SW 1271 (cell line): ENCODE measurements around the gene MPP4.

ENCODE experiments used
- DNase-seq, 2 experiments: peaks; one replicate each; lab custom pipeline; 2025; lab: John Stamatoyannopoulos, UW

MPP4 gene

DNA sequence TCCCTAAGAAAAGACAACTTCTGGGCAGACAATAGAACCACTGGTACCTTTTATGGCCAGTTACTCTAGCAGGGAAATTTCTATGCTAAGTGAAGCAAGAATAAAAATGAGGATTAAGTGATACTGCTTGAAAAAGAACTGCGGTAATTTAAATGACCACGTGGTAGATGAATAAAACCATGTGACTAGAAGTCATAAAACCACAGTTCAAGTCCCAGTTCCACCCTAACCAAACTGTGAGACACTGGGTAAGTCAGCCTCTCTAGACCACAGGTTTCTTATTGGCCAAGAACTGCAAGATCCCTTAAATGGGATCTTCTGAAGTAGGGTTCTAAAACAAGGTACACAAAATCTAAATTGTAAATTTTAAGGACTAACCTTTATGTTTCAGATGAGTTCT lies 67.9 kb downstream of the MPP4 start:
- DNase-seq: no peak

DNA sequence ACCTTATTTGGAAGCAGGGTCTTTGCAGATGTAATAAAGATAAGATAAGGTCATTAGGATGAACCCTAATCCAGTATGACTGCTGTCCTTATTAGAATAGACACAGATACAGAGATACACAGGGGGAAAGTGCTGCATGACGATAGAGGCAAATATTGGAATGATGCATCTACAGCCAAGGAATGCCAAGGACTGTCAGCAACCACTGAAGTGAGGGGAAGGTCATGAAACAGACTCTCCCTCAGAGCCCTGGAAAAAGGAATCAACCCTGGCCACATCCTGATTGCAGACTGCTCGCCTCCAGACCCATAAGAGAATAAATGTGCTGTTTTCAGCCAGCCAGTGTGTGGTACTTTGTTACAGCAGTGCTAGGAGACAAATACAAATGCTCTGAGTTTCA lies 69.9 kb downstream of the MPP4 start:
- no peak for DNase-seq

DNA sequence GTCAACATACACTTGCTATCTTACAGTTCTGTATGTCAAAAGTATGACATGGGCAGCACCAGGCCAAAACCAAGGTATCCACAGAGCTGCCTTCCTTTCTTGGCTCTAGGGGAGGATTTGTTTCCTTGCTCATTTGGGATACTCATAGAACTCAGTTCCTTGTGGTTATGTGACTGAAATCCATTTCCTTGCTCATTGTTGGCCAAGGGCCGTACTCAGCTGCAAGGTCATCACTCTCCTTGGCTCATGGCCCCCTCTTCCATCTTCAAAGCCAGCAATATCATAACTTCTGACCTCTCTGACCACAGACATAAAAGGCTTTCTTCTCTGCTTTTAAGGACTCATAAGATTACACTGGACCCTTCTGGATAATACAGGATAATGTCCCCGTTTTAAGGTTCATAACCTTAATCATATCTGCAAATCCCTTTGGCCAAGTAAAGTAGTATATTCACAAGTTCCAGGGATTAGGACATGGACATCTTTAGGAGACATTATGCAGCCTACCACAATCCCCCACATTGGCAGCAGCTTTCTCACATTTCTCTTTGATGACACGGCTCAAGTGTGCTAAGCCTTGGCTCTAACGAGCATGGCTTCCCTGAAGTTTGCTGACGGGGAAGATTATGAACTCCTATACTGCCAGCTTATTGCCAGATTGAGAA lies 76.0 kb downstream of the MPP4 start:
- DNase-seq: no peak

GRCh38 chr2:201621293-201621999 lies 77.0 kb downstream of the MPP4 start:
- DNase-seq: no peak

GRCh38 chr2:201618744-201619662 lies 79.4 kb downstream of the MPP4 start:
- no peak for DNase-seq

GRCh38 chr2:201608021-201608420 lies 90.4 kb downstream of the MPP4 start:
- DNase-seq: no peak

- no peak for DNase-seq
These were observed 90.9 kb downstream of the MPP4 start for GRCh38 chr2:201607568-201607967.

DNA sequence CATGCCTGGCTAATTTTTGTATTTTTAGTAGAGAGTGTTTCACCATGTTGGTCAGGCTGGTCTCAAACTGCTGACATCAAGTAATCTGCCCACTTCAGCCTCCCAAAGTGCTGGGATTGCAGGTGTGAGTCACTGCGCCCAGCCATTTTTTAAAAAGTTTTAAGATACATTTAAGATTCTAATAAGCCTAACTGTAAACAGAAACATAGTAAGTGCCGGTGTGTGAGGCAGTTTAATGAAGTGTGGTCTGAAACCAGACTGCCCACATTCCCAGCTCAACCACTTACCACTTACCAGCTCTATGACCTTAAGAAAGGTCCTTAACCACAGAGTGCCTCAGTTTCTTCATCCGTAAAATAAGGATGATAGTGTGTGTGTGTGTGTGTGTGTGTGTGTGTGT lies 97.5 kb downstream of the MPP4 start:
- DNase-seq: no peak

GRCh38 chr2:201597397-201597796 lies 101.0 kb downstream of the MPP4 start:
- DNase-seq: no peak
